Nephron (organoid): ENCODE measurements around the gene MGRN1.

Experiments used
- H3K27ac Mint-ChIP-seq, 3 experiments: 2 replicates each; pipeline ENCODE4 v1.8.0; 2020; ENCODE audit warnings: mixed read lengths in 3 of 3, mild to moderate bottlenecking in 2 of 3, moderate library complexity in 1 of 3
- H3K27me3 Mint-ChIP-seq: 2 replicates; pipeline ENCODE4 v1.8.0; 2021; ENCODE audit warnings: low read depth, mild to moderate bottlenecking, moderate library complexity, mixed read lengths
- H3K36me3 Mint-ChIP-seq: 2 replicates; pipeline ENCODE4 v1.8.0; 2020; ENCODE audit warnings: low read depth, mixed read lengths
- H3K4me1 Mint-ChIP-seq: 2 replicates; pipeline ENCODE4 v1.8.0; 2020; ENCODE audit warnings: mixed read lengths
- H3K4me3 Mint-ChIP-seq, 3 experiments: 2 replicates each; pipeline ENCODE4 v1.8.0; 2020; ENCODE audit warnings: mild to moderate bottlenecking in 3 of 3, mixed read lengths in 3 of 3, moderate library complexity in 2 of 3
- H3K9me3 Mint-ChIP-seq: 2 replicates; pipeline ENCODE4 v1.8.0; 2020; ENCODE audit warnings: mixed read lengths
- CTCF ChIP-seq, 3 experiments: fragments of 200-600 bp; sonication (generic); IDR thresholded peaks; one replicate each; pipeline ENCODE4 v1.5.0; 2021; ENCODE audit warnings: antibody characterized with exemption in 3 of 3; ENCODE audit not compliant: unreplicated experiment in 3 of 3

Gene MGRN1

GRCh38 chr16:4704491-4704890, 79.9 kb downstream of the MGRN1 start:
- H3K9me3 Mint-ChIP-seq = no peaks in the 10 kb centered on the region

GRCh38 chr16:4704913-4705312, 80.3 kb downstream of the MGRN1 start:
- Mint-ChIP-seq H3K9me3 (no peaks in the 10 kb centered on the region), H3K27me3 (no peaks in the 10 kb centered on the region)

More at GRCh38 chr16:4704491-4704890, 79.9 kb downstream of the MGRN1 start:
- Mint-ChIP-seq H3K4me3 (no peak overlapping the region), H3K27me3 (no peaks in the 10 kb centered on the region), H3K27ac (no peak overlapping the region), H3K36me3 (peaks cover 40% of the 10 kb centered on the region), H3K4me1 (peaks cover 8% of the 10 kb centered on the region)
- no peak for TF ChIP-seq CTCF (IDR thresholded peaks at IDR 0.05; ENCODE audit: unreplicated experiment in 3 of 3)

GRCh38 chr16:4706871-4707270, 82.2 kb downstream of the MGRN1 start:
- H3K4me3 Mint-ChIP-seq = no peak overlapping the region
- no peaks in the 10 kb centered on the region for H3K27me3 Mint-ChIP-seq
- H3K4me1 Mint-ChIP-seq = peaks cover 8% of the 10 kb centered on the region
- TF ChIP-seq CTCF (IDR thresholded peaks at IDR 0.05; ENCODE audit: unreplicated experiment in 3 of 3) = no peak
- no peaks in the 10 kb centered on the region for H3K9me3 Mint-ChIP-seq
- H3K36me3 Mint-ChIP-seq = peaks cover 50% of the 10 kb centered on the region
- H3K27ac Mint-ChIP-seq = peak overlapping the region in 1 of 3 experiments; percentile 74

More at GRCh38 chr16:4704913-4705312, 80.3 kb downstream of the MGRN1 start:
- TF ChIP-seq CTCF (IDR thresholded peaks at IDR 0.05; ENCODE audit: unreplicated experiment in 3 of 3) = no peak
- no peak overlapping the region for H3K4me3 Mint-ChIP-seq
- H3K27ac Mint-ChIP-seq = no peak overlapping the region
- H3K4me1 Mint-ChIP-seq = peaks cover 8% of the 10 kb centered on the region
- peaks cover 40% of the 10 kb centered on the region for H3K36me3 Mint-ChIP-seq

- Mint-ChIP-seq H3K27me3 (no peaks in the 10 kb centered on the region), H3K4me1 (peaks cover 8% of the 10 kb centered on the region), H3K9me3 (no peaks in the 10 kb centered on the region), H3K27ac (no peak overlapping the region), H3K4me3 (no peak overlapping the region), H3K36me3 (peaks cover 58% of the 10 kb centered on the region)
- no peak for TF ChIP-seq CTCF (IDR thresholded peaks at IDR 0.05; ENCODE audit: unreplicated experiment in 3 of 3)
These were observed 84.9 kb downstream of the MGRN1 start for GRCh38 chr16:4709481-4709880.

- Mint-ChIP-seq H3K27me3 (no peaks in the 10 kb centered on the region), H3K9me3 (no peaks in the 10 kb centered on the region), H3K4me1 (no peaks in the 10 kb centered on the region), H3K36me3 (peaks cover 48% of the 10 kb centered on the region), H3K27ac (no peak overlapping the region), H3K4me3 (no peak overlapping the region)
- TF ChIP-seq CTCF (IDR thresholded peaks at IDR 0.05; ENCODE audit: unreplicated experiment in 3 of 3) = no peak
These were observed 89.3 kb downstream of the MGRN1 start for GRCh38 chr16:4713663-4714501.

GRCh38 chr16:4714996-4715395, 90.4 kb downstream of the MGRN1 start:
- Mint-ChIP-seq H3K9me3 (no peaks in the 10 kb centered on the region), H3K36me3 (peaks cover 44% of the 10 kb centered on the region), H3K27ac (no peak overlapping the region), H3K4me1 (no peaks in the 10 kb centered on the region), H3K4me3 (no peak overlapping the region), H3K27me3 (no peaks in the 10 kb centered on the region)
- TF ChIP-seq CTCF (IDR thresholded peaks at IDR 0.05; ENCODE audit: unreplicated experiment in 3 of 3) = no peak
